Trophoblast cell (in vitro differentiated cells and primary cell): ENCODE measurements around the gene NFATC2.

Experiments used
- DNase-seq, 2 donors: peaks; one replicate each; pipeline ENCODE4 v3.0.0-alpha.2; 2016
- H2AFZ ChIP-seq: 2 replicates; pipeline ENCODE4 v1.6.1; 2013; ENCODE audit warnings: low read length, moderate library complexity, mild to moderate bottlenecking; ENCODE audit not compliant: insufficient read depth, poor library complexity
- H2AK5ac ChIP-seq: 2 replicates; pipeline ENCODE4 v1.6.1; 2013; ENCODE audit warnings: mild to moderate bottlenecking, low read length
- H2BK120ac ChIP-seq: 2 replicates; pipeline ENCODE4 v1.6.1; 2013; ENCODE audit warnings: low read length, mild to moderate bottlenecking, moderate library complexity; ENCODE audit not compliant: insufficient read depth, poor library complexity
- H2BK12ac ChIP-seq: 2 replicates; pipeline ENCODE4 v1.6.1; 2013; ENCODE audit warnings: mild to moderate bottlenecking, low read length, moderate library complexity
- H2BK5ac ChIP-seq: 2 replicates; pipeline ENCODE4 v1.6.1; 2013; ENCODE audit warnings: low read length, low read depth, moderate library complexity, mild to moderate bottlenecking; ENCODE audit not compliant: poor library complexity
- H3K14ac ChIP-seq: 2 replicates; pipeline ENCODE4 v1.6.1; 2013; ENCODE audit warnings: mild to moderate bottlenecking, low read length
- H3K18ac ChIP-seq: 2 replicates; pipeline ENCODE4 v1.6.1; 2013; ENCODE audit warnings: mild to moderate bottlenecking, low read length
- H3K23ac ChIP-seq: 2 replicates; pipeline ENCODE4 v1.6.1; 2013; ENCODE audit warnings: low read length
- H3K27ac ChIP-seq: 2 replicates; pipeline ENCODE4 v1.5.1; 2013; ENCODE audit warnings: low read depth, mild to moderate bottlenecking, inconsistent platforms, low read length, moderate library complexity
- H3K27me3 ChIP-seq: 2 replicates; pipeline ENCODE4 v1.6.1; 2013; ENCODE audit warnings: inconsistent platforms, mild to moderate bottlenecking, low read length, moderate library complexity; ENCODE audit not compliant: insufficient read depth
- H3K36me3 ChIP-seq, 2 experiments: 1 replicate in 1 of 2; 2 replicates in 1 of 2; pipeline ENCODE4 v1.6.1; 2013; ENCODE audit warnings: low read length in 2 of 2, mild to moderate bottlenecking in 2 of 2, moderate library complexity in 1 of 2; ENCODE audit not compliant: insufficient read depth in 2 of 2, control insufficient read depth in 1 of 2
- H3K4ac ChIP-seq: 2 replicates; pipeline ENCODE4 v1.6.1; 2013; ENCODE audit warnings: low read depth, mild to moderate bottlenecking, low read length, moderate library complexity
- H3K4me1 ChIP-seq, 2 experiments: 1 replicate in 1 of 2; 2 replicates in 1 of 2; pipeline ENCODE4 v1.6.1; 2013; ENCODE audit warnings: low read length in 2 of 2, mild to moderate bottlenecking in 2 of 2, moderate library complexity in 1 of 2; ENCODE audit not compliant: insufficient read depth in 2 of 2, control insufficient read depth in 1 of 2
- H3K4me2 ChIP-seq: 2 replicates; pipeline ENCODE4 v1.6.1; 2013; ENCODE audit warnings: inconsistent platforms, mild to moderate bottlenecking, low read length, moderate library complexity
- H3K4me3 ChIP-seq: 2 replicates; pipeline ENCODE4 v1.5.1; 2013; ENCODE audit warnings: mild to moderate bottlenecking, low read depth, low read length, inconsistent platforms
- H3K79me1 ChIP-seq: one replicate; pipeline ENCODE4 v1.6.1; 2013; ENCODE audit warnings: low read length
- H3K79me2 ChIP-seq: 2 replicates; pipeline ENCODE4 v1.6.1; 2013; ENCODE audit warnings: low read length, mild to moderate bottlenecking; ENCODE audit not compliant: control insufficient read depth, insufficient read depth, poor library complexity
- H3K9ac ChIP-seq: 2 replicates; pipeline ENCODE4 v1.6.1; 2013; ENCODE audit warnings: mild to moderate bottlenecking, low read length
- H3K9me3 ChIP-seq: 2 replicates; pipeline ENCODE4 v1.6.1; 2013; ENCODE audit warnings: low read depth, mild to moderate bottlenecking, control low read depth, inconsistent platforms, low read length; ENCODE audit not compliant: insufficient read depth
- H4K12ac ChIP-seq: 2 replicates; pipeline ENCODE4 v1.6.1; 2013; ENCODE audit warnings: low read depth, mild to moderate bottlenecking, low read length, moderate library complexity
- H4K8ac ChIP-seq: 2 replicates; pipeline ENCODE4 v1.6.1; 2013; ENCODE audit warnings: low read depth, mild to moderate bottlenecking, low read length, moderate library complexity
- H4K91ac ChIP-seq: one replicate; pipeline ENCODE4 v1.6.1; 2013; ENCODE audit warnings: low read depth, mild to moderate bottlenecking, low read length, moderate library complexity
- WGBS: extraction: QIAGEN DNeasy Blood & Tissue Kit; methylation state at CpG from one replicate; pipeline ENCODE4 v1.1.7; 2013; ENCODE audit warnings: missing lambda C conversion rate; ENCODE audit not compliant: insufficient read length, insufficient coverage; ENCODE audit errors: extremely low coverage; 5-methylcytosine and 5-hydroxymethylcytosine counted together

NFATC2 gene

GRCh38 chr20:51402201-51402600 is 140.3 kb downstream of the NFATC2 start:
- no peak overlapping the region for H3K18ac ChIP-seq
- no peak overlapping the region for H2BK12ac ChIP-seq

GRCh38 chr20:51401496-51401895 is 141.0 kb downstream of the NFATC2 start:
- Histone ChIP-seq H3K36me3 (peaks cover 2 to 3% of the 10 kb centered on the region in 2 experiments), H4K8ac (no peak overlapping the region), H3K79me2 (no peaks in the 10 kb centered on the region), H3K4me3 (no peak overlapping the region), H3K27me3 (no peaks in the 10 kb centered on the region), H3K4me2 (no peak overlapping the region), H2BK5ac (no peak overlapping the region), H3K9me3 (no peaks in the 10 kb centered on the region), H3K27ac (no peak overlapping the region), H3K4me1 (peaks cover 3 to 10% of the 10 kb centered on the region in 2 experiments), H3K9ac (no peak overlapping the region), H3K14ac (no peak overlapping the region), H4K12ac (no peak overlapping the region), H2BK120ac (no peak overlapping the region), H2BK12ac (no peak overlapping the region), H4K91ac (no peak overlapping the region), H3K23ac (no peak overlapping the region), H3K4ac (no peak overlapping the region), H3K79me1 (peaks cover 12% of the 10 kb centered on the region), H2AFZ (no peak overlapping the region), H2AK5ac (no peak overlapping the region), H3K18ac (no peak overlapping the region)
- DNase-seq, result no peak
- WGBS, result no CpG with 5 or more reads among the region's 4 CpGs

More at GRCh38 chr20:51402201-51402600, 140.3 kb downstream of the NFATC2 start:
- H4K12ac ChIP-seq, result no peak overlapping the region
- WGBS, result no CpG with 5 or more reads among the region's 2 CpGs
- no peak overlapping the region for H2AK5ac ChIP-seq
- H3K23ac ChIP-seq, result no peak overlapping the region
- no peak overlapping the region for H2BK5ac ChIP-seq
- H4K91ac ChIP-seq, result no peak overlapping the region
- no peak overlapping the region for H2AFZ ChIP-seq
- no peak overlapping the region for H2BK120ac ChIP-seq
- no peaks in the 10 kb centered on the region for H3K79me2 ChIP-seq
- no peak overlapping the region for H3K4ac ChIP-seq
- no peak overlapping the region for H3K9ac ChIP-seq
- no peak for DNase-seq
- H3K4me2 ChIP-seq, result no peak overlapping the region
- H3K79me1 ChIP-seq, result peaks cover 13% of the 10 kb centered on the region
- no peak overlapping the region for H4K8ac ChIP-seq
- H3K27ac ChIP-seq, result no peak overlapping the region
- H3K9me3 ChIP-seq, result no peaks in the 10 kb centered on the region
- no peak overlapping the region for H3K14ac ChIP-seq
- H3K4me1 ChIP-seq, result peaks cover 3 to 10% of the 10 kb centered on the region in 2 experiments
- peaks cover 3 to 4% of the 10 kb centered on the region in 2 experiments for H3K36me3 ChIP-seq
- no peak overlapping the region for H3K4me3 ChIP-seq
- no peaks in the 10 kb centered on the region for H3K27me3 ChIP-seq

GRCh38 chr20:51400051-51400926 is 142.2 kb downstream of the NFATC2 start:
- H2AFZ ChIP-seq, result no peak overlapping the region
- no peak overlapping the region for H3K4me3 ChIP-seq
- no peak overlapping the region for H3K23ac ChIP-seq
- H3K14ac ChIP-seq, result no peak overlapping the region
- H3K27me3 ChIP-seq, result no peaks in the 10 kb centered on the region
- H2BK5ac ChIP-seq, result no peak overlapping the region
- peak overlapping the region; percentile 3 for H4K8ac ChIP-seq
- H3K4me1 ChIP-seq, result peaks cover 3 to 10% of the 10 kb centered on the region in 2 experiments
- peak overlapping the region; percentile 27 for H2AK5ac ChIP-seq
- no peak overlapping the region for H3K4ac ChIP-seq
- no peak overlapping the region for H3K18ac ChIP-seq
- H3K9me3 ChIP-seq, result no peaks in the 10 kb centered on the region
- H3K27ac ChIP-seq, result no peak overlapping the region
- no peak for DNase-seq
- H3K9ac ChIP-seq, result no peak overlapping the region
- no peak overlapping the region for H3K4me2 ChIP-seq
- H2BK12ac ChIP-seq, result peak overlapping the region; percentile 47
- H4K91ac ChIP-seq, result peak overlapping the region; percentile 2
- H3K36me3 ChIP-seq, result peaks cover 0 to 3% of the 10 kb centered on the region in 2 experiments
- WGBS, result no CpG with 5 or more reads among the region's 17 CpGs
- H4K12ac ChIP-seq, result no peak overlapping the region
- no peaks in the 10 kb centered on the region for H3K79me2 ChIP-seq
- H2BK120ac ChIP-seq, result peak overlapping the region; percentile 1
- peaks cover 11% of the 10 kb centered on the region for H3K79me1 ChIP-seq

GRCh38 chr20:51399006-51399890 is 143.3 kb downstream of the NFATC2 start:
- Histone ChIP-seq H3K36me3 (peaks cover 0 to 3% of the 10 kb centered on the region in 2 experiments), H3K4me3 (no peak overlapping the region), H3K4me1 (peaks cover 3 to 10% of the 10 kb centered on the region in 2 experiments), H2AK5ac (no peak overlapping the region), H4K12ac (no peak overlapping the region), H2BK120ac (no peak overlapping the region), H3K79me2 (no peaks in the 10 kb centered on the region), H3K18ac (no peak overlapping the region), H3K23ac (no peak overlapping the region), H2BK12ac (no peak overlapping the region), H3K27me3 (no peaks in the 10 kb centered on the region), H3K79me1 (peaks cover 6% of the 10 kb centered on the region), H2BK5ac (no peak overlapping the region), H3K4ac (no peak overlapping the region), H2AFZ (no peak overlapping the region), H3K14ac (no peak overlapping the region), H3K9ac (no peak overlapping the region), H4K8ac (no peak overlapping the region), H3K27ac (no peak overlapping the region), H4K91ac (no peak overlapping the region), H3K4me2 (no peak overlapping the region), H3K9me3 (no peaks in the 10 kb centered on the region)
- no CpG with 5 or more reads among the region's 6 CpGs for WGBS
- DNase-seq, result no peak
